Mesendoderm (in vitro differentiated cells): ENCODE measurements around the gene TRAPPC2L.

Source experiments
- DNase-seq: peaks from one replicate; pipeline ENCODE4 v3.0.0; 2013
- H2AK5ac ChIP-seq: 2 replicates; pipeline ENCODE4 v1.6.1; 2013; ENCODE audit warnings: low read length, inconsistent platforms
- H2BK120ac ChIP-seq: 2 replicates; pipeline ENCODE4 v1.6.1; 2013; ENCODE audit warnings: low read depth, mild to moderate bottlenecking, low read length, moderate library complexity, mixed read lengths
- H2BK15ac ChIP-seq: replicated peaks from 2 replicates; pipeline ENCODE4 v1.6.1; 2013; ENCODE audit warnings: low read depth, mild to moderate bottlenecking, moderate library complexity
- H2BK5ac ChIP-seq: 2 replicates; pipeline ENCODE4 v1.6.1; 2013; ENCODE audit warnings: low read length, inconsistent platforms
- H3K18ac ChIP-seq: 2 replicates; pipeline ENCODE4 v1.6.1; 2013; ENCODE audit warnings: mild to moderate bottlenecking, low read length, mixed read lengths
- H3K23ac ChIP-seq: one replicate; pipeline ENCODE4 v1.6.1; 2013; ENCODE audit warnings: low read length
- H3K27ac ChIP-seq: 2 replicates; pipeline ENCODE4 v1.5.1; 2013; ENCODE audit warnings: low read depth, mild to moderate bottlenecking, inconsistent platforms, low read length, moderate library complexity
- H3K27me3 ChIP-seq: 2 replicates; pipeline ENCODE4 v1.6.1; 2013; ENCODE audit warnings: low read length, control low read depth, mild to moderate bottlenecking, inconsistent platforms; ENCODE audit not compliant: insufficient read depth, poor library complexity
- H3K36me3 ChIP-seq: 2 replicates; pipeline ENCODE4 v1.6.1; 2013; ENCODE audit warnings: low read length, inconsistent platforms; ENCODE audit not compliant: control insufficient read depth, insufficient read depth
- H3K4ac ChIP-seq: one replicate; pipeline ENCODE4 v1.6.1; 2013; ENCODE audit warnings: low read depth, mild to moderate bottlenecking, low read length, moderate library complexity
- H3K4me1 ChIP-seq: 2 replicates; pipeline ENCODE4 v1.6.1; 2013; ENCODE audit warnings: low read depth, low read length, inconsistent platforms; ENCODE audit not compliant: control insufficient read depth
- H3K4me2 ChIP-seq: 2 replicates; pipeline ENCODE4 v1.6.1; 2013; ENCODE audit warnings: low read length
- H3K4me3 ChIP-seq: 2 replicates; pipeline ENCODE4 v1.5.1; 2013; ENCODE audit warnings: mild to moderate bottlenecking, low read length
- H3K56ac ChIP-seq: one replicate; pipeline ENCODE4 v1.6.1; 2013; ENCODE audit warnings: low read length
- H3K79me1 ChIP-seq: 2 replicates; pipeline ENCODE4 v1.6.1; 2013; ENCODE audit warnings: low read length, inconsistent platforms
- H3K79me2 ChIP-seq: 2 replicates; pipeline ENCODE4 v1.6.1; 2013; ENCODE audit warnings: mild to moderate bottlenecking, low read length; ENCODE audit not compliant: control insufficient read depth, insufficient read depth
- H3K9ac ChIP-seq: 2 replicates; pipeline ENCODE4 v1.6.1; 2013; ENCODE audit warnings: low read length, inconsistent platforms
- H4K5ac ChIP-seq: one replicate; pipeline ENCODE4 v1.6.1; 2013; ENCODE audit warnings: low read length
- H4K8ac ChIP-seq: one replicate; pipeline ENCODE4 v1.6.1; 2013; ENCODE audit warnings: low read depth, mild to moderate bottlenecking, control low read depth, low read length, moderate library complexity
- WGBS: extraction: QIAGEN DNeasy Blood & Tissue Kit; methylation state at CpG from one replicate; pipeline ENCODE4 v1.1.7; 2013; ENCODE audit warnings: low lambda C conversion rate, missing lambda C conversion rate; ENCODE audit not compliant: insufficient coverage; ENCODE audit errors: extremely low coverage; 5-methylcytosine and 5-hydroxymethylcytosine counted together

TRAPPC2L gene

GRCh38 chr16:88903267-88903666, 46.3 kb downstream of the TRAPPC2L start:
- no peak overlapping the region for H3K27ac ChIP-seq
- H3K4me1 ChIP-seq, result no peaks in the 10 kb centered on the region
- H3K18ac ChIP-seq, result no peak overlapping the region
- no peak overlapping the region for H3K9ac ChIP-seq
- H3K4me2 ChIP-seq, result no peak overlapping the region
- no peaks in the 10 kb centered on the region for H3K27me3 ChIP-seq
- H3K36me3 ChIP-seq, result no peaks in the 10 kb centered on the region
- H2BK15ac ChIP-seq, result no peak overlapping the region
- WGBS, result no CpG with 5 or more reads among the region's 14 CpGs
- no peaks in the 10 kb centered on the region for H3K79me1 ChIP-seq
- H4K8ac ChIP-seq, result no peak overlapping the region
- H3K4me3 ChIP-seq, result no peak overlapping the region
- no peak overlapping the region for H2BK5ac ChIP-seq
- no peak overlapping the region for H3K56ac ChIP-seq
- H2AK5ac ChIP-seq, result no peak overlapping the region
- DNase-seq, result no peak
- no peak overlapping the region for H4K5ac ChIP-seq
- H2BK120ac ChIP-seq, result no peak overlapping the region
- H3K4ac ChIP-seq, result no peak overlapping the region
- H3K79me2 ChIP-seq, result no peaks in the 10 kb centered on the region
- H3K23ac ChIP-seq, result no peak overlapping the region

- no peak overlapping the region for H3K9ac ChIP-seq
- no peak overlapping the region for H3K56ac ChIP-seq
- no peak overlapping the region for H3K4me2 ChIP-seq
- no peak overlapping the region for H3K18ac ChIP-seq
- H2BK15ac ChIP-seq, result no peak overlapping the region
- H3K23ac ChIP-seq, result no peak overlapping the region
- no peak overlapping the region for H4K5ac ChIP-seq
- no peaks in the 10 kb centered on the region for H3K79me1 ChIP-seq
- H2BK120ac ChIP-seq, result no peak overlapping the region
- no CpG with 5 or more reads among the region's 21 CpGs for WGBS
- no peak overlapping the region for H2BK5ac ChIP-seq
- no peak overlapping the region for H3K4ac ChIP-seq
- DNase-seq, result no peak
- H3K27ac ChIP-seq, result no peak overlapping the region
- no peak overlapping the region for H3K4me3 ChIP-seq
- H3K27me3 ChIP-seq, result no peaks in the 10 kb centered on the region
- H3K36me3 ChIP-seq, result no peaks in the 10 kb centered on the region
- no peaks in the 10 kb centered on the region for H3K4me1 ChIP-seq
- no peak overlapping the region for H2AK5ac ChIP-seq
- H4K8ac ChIP-seq, result no peak overlapping the region
- H3K79me2 ChIP-seq, result no peaks in the 10 kb centered on the region
These were observed 47.9 kb downstream of the TRAPPC2L start for GRCh38 chr16:88904676-88905365.

- H2BK5ac ChIP-seq, result no peak overlapping the region
- no peaks in the 10 kb centered on the region for H3K36me3 ChIP-seq
- H3K79me2 ChIP-seq, result no peaks in the 10 kb centered on the region
- H2AK5ac ChIP-seq, result no peak overlapping the region
- H3K9ac ChIP-seq, result no peak overlapping the region
- H3K56ac ChIP-seq, result no peak overlapping the region
- H4K5ac ChIP-seq, result no peak overlapping the region
- peak; percentile 34 for DNase-seq
- no peak overlapping the region for H3K18ac ChIP-seq
- H3K4me2 ChIP-seq, result no peak overlapping the region
- H3K4me1 ChIP-seq, result no peaks in the 10 kb centered on the region
- H3K4ac ChIP-seq, result no peak overlapping the region
- no peak overlapping the region for H4K8ac ChIP-seq
- no peak overlapping the region for H3K27ac ChIP-seq
- no peak overlapping the region for H3K4me3 ChIP-seq
- H3K23ac ChIP-seq, result no peak overlapping the region
- H2BK120ac ChIP-seq, result no peak overlapping the region
- no peak overlapping the region for H2BK15ac ChIP-seq
- no peaks in the 10 kb centered on the region for H3K79me1 ChIP-seq
- WGBS, result no CpG with 5 or more reads among the region's 13 CpGs
- no peaks in the 10 kb centered on the region for H3K27me3 ChIP-seq
These were observed 48.6 kb downstream of the TRAPPC2L start for GRCh38 chr16:88905563-88905962.

- Histone ChIP-seq H3K27me3 (no peaks in the 10 kb centered on the region), H3K4me1 (no peaks in the 10 kb centered on the region), H2BK15ac (no peak overlapping the region), H4K5ac (no peak overlapping the region), H2BK120ac (no peak overlapping the region), H3K4me2 (no peak overlapping the region), H3K9ac (no peak overlapping the region), H3K79me2 (no peaks in the 10 kb centered on the region), H3K56ac (no peak overlapping the region), H3K18ac (no peak overlapping the region), H3K4me3 (no peak overlapping the region), H2AK5ac (no peak overlapping the region), H3K27ac (no peak overlapping the region), H2BK5ac (no peak overlapping the region), H3K36me3 (no peaks in the 10 kb centered on the region), H3K4ac (no peak overlapping the region), H3K79me1 (no peaks in the 10 kb centered on the region), H3K23ac (no peak overlapping the region), H4K8ac (no peak overlapping the region)
- no peak for DNase-seq
- no CpG with 5 or more reads among the region's 16 CpGs for WGBS
These were observed 49.1 kb downstream of the TRAPPC2L start for GRCh38 chr16:88906020-88906419.

GRCh38 chr16:88906535-88907105, 49.7 kb downstream of the TRAPPC2L start:
- H3K9ac ChIP-seq, result no peak overlapping the region
- H3K23ac ChIP-seq, result no peak overlapping the region
- H3K79me1 ChIP-seq, result no peaks in the 10 kb centered on the region
- DNase-seq, result no peak
- no peak overlapping the region for H2BK120ac ChIP-seq
- H3K18ac ChIP-seq, result no peak overlapping the region
- H2AK5ac ChIP-seq, result no peak overlapping the region
- H4K5ac ChIP-seq, result no peak overlapping the region
- H3K27me3 ChIP-seq, result no peaks in the 10 kb centered on the region
- no peak overlapping the region for H3K4me2 ChIP-seq
- H2BK15ac ChIP-seq, result no peak overlapping the region
- no peak overlapping the region for H3K4ac ChIP-seq
- no peak overlapping the region for H3K27ac ChIP-seq
- H3K4me1 ChIP-seq, result no peaks in the 10 kb centered on the region
- no CpG with 5 or more reads among the region's 22 CpGs for WGBS
- no peak overlapping the region for H3K56ac ChIP-seq
- no peaks in the 10 kb centered on the region for H3K36me3 ChIP-seq
- no peak overlapping the region for H2BK5ac ChIP-seq
- H3K4me3 ChIP-seq, result no peak overlapping the region
- H4K8ac ChIP-seq, result no peak overlapping the region
- no peaks in the 10 kb centered on the region for H3K79me2 ChIP-seq

- Histone ChIP-seq H4K5ac (no peak overlapping the region), H2BK15ac (no peak overlapping the region), H3K27ac (no peak overlapping the region), H2BK120ac (no peak overlapping the region), H3K4me3 (no peak overlapping the region), H2BK5ac (no peak overlapping the region), H2AK5ac (no peak overlapping the region), H3K18ac (no peak overlapping the region), H3K4me2 (no peak overlapping the region), H3K56ac (no peak overlapping the region), H3K4ac (no peak overlapping the region), H3K23ac (no peak overlapping the region), H3K4me1 (no peaks in the 10 kb centered on the region), H4K8ac (no peak overlapping the region), H3K79me1 (no peaks in the 10 kb centered on the region), H3K36me3 (no peaks in the 10 kb centered on the region), H3K79me2 (no peaks in the 10 kb centered on the region), H3K27me3 (no peaks in the 10 kb centered on the region), H3K9ac (no peak overlapping the region)
- WGBS, result no CpG with 5 or more reads among the region's 4 CpGs
- DNase-seq, result no peak
These were observed 50.8 kb downstream of the TRAPPC2L start for GRCh38 chr16:88907768-88908167.
